HepG2 (cell line): ENCODE measurements around the gene FFAR1. TPM values are rescaled to one million over a fixed set of nuclear protein-coding genes. Genes with fewer than 3 reads are reported as not detected.

ENCODE experiments used
- HOXA3 ChIP-seq: sonication (generic); formaldehyde crosslinking; IDR thresholded peaks from 2 replicates; pipeline ENCODE4 v1.5.0; 2020; ENCODE audit warnings: missing genetic modification reagents
- MED8 ChIP-seq: sonication (generic); formaldehyde crosslinking; IDR thresholded peaks from 2 replicates; pipeline ENCODE4 v1.8.1; 2023; ENCODE audit warnings: mild to moderate bottlenecking, missing genetic modification reagents; ENCODE audit not compliant: insufficient replicate concordance
- MXD4 ChIP-seq: IDR thresholded peaks from 2 replicates; pipeline ENCODE4 v1.6.1; 2016; ENCODE audit warnings: mild to moderate bottlenecking, missing biosample characterization, missing genetic modification reagents
- RARA ChIP-seq: IDR thresholded peaks from 2 replicates; pipeline ENCODE4 v1.6.1; 2016; ENCODE audit warnings: missing genetic modification reagents, missing compliant biosample characterization
- SAP130 ChIP-seq: IDR thresholded peaks from 2 replicates; pipeline ENCODE4 v1.6.1; 2016; ENCODE audit warnings: low read depth
- SOX13 ChIP-seq, 3 experiments: fragments of 450-650 bp in 1 of 3; sonication (generic) in 1 of 3; formaldehyde crosslinking in 1 of 3; IDR thresholded peaks in 2 of 3; conservative IDR thresholded peaks in 1 of 3; 2 replicates each; pipeline versions ENCODE4 v1.5.0 to v1.6.1; 2016 to 2020; ENCODE audit warnings: antibody characterized with exemption in 1 of 3, mild to moderate bottlenecking in 1 of 3, missing compliant biosample characterization in 1 of 3, missing genetic modification reagents in 1 of 3, moderate library complexity in 1 of 3
- SPEN ChIP-seq: sonication (generic); formaldehyde crosslinking; IDR thresholded peaks from 2 replicates; pipeline ENCODE4 v1.5.1; 2020; ENCODE audit warnings: low read depth, mild to moderate bottlenecking, missing genetic modification reagents
- polyA plus RNA-seq, 8 experiments: library from polyadenylated mRNA; depleted of rRNA in 3 of 8; stranded (reverse) in 7 of 8; unstranded in 1 of 8; fragments of >200 nt; fragmentation: Illumina TruSeq in 4 of 8; extraction: Trizol in 4 of 8; gene quantifications; 2 replicates each; pipeline versions ENCODE4 v1.2.1 to v1.2.3, GENCODE V29; 2011 to 2016; ENCODE audit warnings: low read depth in 4 of 8, missing spikeins in 1 of 8, mixed read lengths in 1 of 8; ENCODE audit not compliant: insufficient read depth in 1 of 8
- total RNA-seq, 5 experiments: library from RNA; depleted of rRNA; stranded (reverse); fragments of >200 nt; fragmentation: Illumina TruSeq; extraction: Trizol; gene quantifications; 2 replicates each; pipeline ENCODE4 v1.2.3, GENCODE V29; 2016; ENCODE audit warnings: low read depth in 1 of 5
- TF ChIP-seq, protein P1 (sequence below): sonication (generic); formaldehyde crosslinking; IDR thresholded peaks from 2 replicates; pipeline ENCODE4 v1.4.0; 2020; ENCODE audit warnings: mild to moderate bottlenecking, missing genetic modification reagents, borderline replicate concordance
- TF ChIP-seq, protein P2 (sequence below): sonication (generic); formaldehyde crosslinking; IDR thresholded peaks from 2 replicates; pipeline ENCODE4 v1.5.1; 2020; ENCODE audit warnings: missing genetic modification reagents, mild to moderate bottlenecking, borderline replicate concordance
- TF ChIP-seq, protein P3 (sequence below): sonication (generic); formaldehyde crosslinking; conservative IDR thresholded peaks from 2 replicates; pipeline ENCODE4 v1.4.0; 2020; ENCODE audit warnings: mild to moderate bottlenecking, missing genetic modification reagents, moderate library complexity
- TF ChIP-seq, protein P4 (sequence below): IDR thresholded peaks from 2 replicates; pipeline ENCODE4 v1.6.1; 2016
- TF ChIP-seq, protein P5 (sequence below): sonication (generic); formaldehyde crosslinking; IDR thresholded peaks from 2 replicates; pipeline ENCODE4 v1.4.0; 2020; ENCODE audit warnings: missing genetic modification reagents
- TF ChIP-seq, protein P6 (sequence below): IDR thresholded peaks from 2 replicates; pipeline ENCODE4 v1.6.1; 2016

FFAR1 gene
- total and polyA plus RNA-seq, 2 of the 13 experiments (the other 11 are each of a cell fraction or from before 2014, with no cell fraction given): not detected

DNA sequence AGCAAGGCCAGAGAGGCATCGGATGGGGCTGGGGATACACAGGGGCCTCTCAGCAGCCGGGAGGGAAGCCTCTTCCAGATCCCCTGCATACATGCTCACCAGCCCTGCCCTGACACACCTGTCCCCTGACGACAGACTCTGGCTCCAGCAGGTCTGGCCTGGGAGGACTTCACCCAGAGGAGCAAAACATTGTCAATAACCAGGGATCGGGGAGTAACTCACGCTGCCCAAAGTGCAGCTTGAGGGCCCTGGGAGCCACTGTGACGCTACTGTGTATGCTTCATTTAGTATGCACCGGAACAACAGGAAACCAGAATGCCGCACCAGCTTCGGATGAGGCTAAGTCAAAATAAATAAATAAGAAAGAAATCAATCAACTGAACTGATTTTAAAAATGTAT, 31.1 kb upstream of the FFAR1 start (continued):
- TF ChIP-seq, protein P1, sequence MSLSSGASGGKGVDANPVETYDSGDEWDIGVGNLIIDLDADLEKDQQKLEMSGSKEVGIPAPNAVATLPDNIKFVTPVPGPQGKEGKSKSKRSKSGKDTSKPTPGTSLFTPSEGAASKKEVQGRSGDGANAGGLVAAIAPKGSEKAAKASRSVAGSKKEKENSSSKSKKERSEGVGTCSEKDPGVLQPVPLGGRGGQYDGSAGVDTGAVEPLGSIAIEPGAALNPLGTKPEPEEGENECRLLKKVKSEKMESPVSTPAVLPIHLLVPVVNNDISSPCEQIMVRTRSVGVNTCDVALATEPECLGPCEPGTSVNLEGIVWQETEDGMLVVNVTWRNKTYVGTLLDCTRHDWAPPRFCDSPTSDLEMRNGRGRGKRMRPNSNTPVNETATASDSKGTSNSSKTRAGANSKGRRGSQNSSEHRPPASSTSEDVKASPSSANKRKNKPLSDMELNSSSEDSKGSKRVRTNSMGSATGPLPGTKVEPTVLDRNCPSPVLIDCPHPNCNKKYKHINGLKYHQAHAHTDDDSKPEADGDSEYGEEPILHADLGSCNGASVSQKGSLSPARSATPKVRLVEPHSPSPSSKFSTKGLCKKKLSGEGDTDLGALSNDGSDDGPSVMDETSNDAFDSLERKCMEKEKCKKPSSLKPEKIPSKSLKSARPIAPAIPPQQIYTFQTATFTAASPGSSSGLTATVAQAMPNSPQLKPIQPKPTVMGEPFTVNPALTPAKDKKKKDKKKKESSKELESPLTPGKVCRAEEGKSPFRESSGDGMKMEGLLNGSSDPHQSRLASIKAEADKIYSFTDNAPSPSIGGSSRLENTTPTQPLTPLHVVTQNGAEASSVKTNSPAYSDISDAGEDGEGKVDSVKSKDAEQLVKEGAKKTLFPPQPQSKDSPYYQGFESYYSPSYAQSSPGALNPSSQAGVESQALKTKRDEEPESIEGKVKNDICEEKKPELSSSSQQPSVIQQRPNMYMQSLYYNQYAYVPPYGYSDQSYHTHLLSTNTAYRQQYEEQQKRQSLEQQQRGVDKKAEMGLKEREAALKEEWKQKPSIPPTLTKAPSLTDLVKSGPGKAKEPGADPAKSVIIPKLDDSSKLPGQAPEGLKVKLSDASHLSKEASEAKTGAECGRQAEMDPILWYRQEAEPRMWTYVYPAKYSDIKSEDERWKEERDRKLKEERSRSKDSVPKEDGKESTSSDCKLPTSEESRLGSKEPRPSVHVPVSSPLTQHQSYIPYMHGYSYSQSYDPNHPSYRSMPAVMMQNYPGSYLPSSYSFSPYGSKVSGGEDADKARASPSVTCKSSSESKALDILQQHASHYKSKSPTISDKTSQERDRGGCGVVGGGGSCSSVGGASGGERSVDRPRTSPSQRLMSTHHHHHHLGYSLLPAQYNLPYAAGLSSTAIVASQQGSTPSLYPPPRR: peak; percentile 36; the same call in 1 of the 2 replicates
- TF ChIP-seq HOXA3 (CRISPR knock-in tag) (peak; percentile 49; the same call in 1 of the 2 replicates), SPEN (peak; percentile 25; the same call in 1 of the 2 replicates), MED8 (CRISPR knock-in tag) (peak; percentile 24), SOX13 (IDR thresholded peaks at IDR 0.05) (no peak), SOX13 (CRISPR knock-in tag; conservative IDR thresholded peaks at IDR 0.05 in 1 of 2, IDR thresholded peaks at IDR 0.05 in 1 of 2) (peak in 1 of 2 experiments; percentile 33; a peak in 1 of 4 replicates), MXD4 (CRISPR knock-in tag) (no peak), SAP130 (CRISPR knock-in tag) (peak; percentile 50), RARA (CRISPR knock-in tag) (peak; percentile 44; the same call in 1 of the 2 replicates)
- TF ChIP-seq, protein P2, sequence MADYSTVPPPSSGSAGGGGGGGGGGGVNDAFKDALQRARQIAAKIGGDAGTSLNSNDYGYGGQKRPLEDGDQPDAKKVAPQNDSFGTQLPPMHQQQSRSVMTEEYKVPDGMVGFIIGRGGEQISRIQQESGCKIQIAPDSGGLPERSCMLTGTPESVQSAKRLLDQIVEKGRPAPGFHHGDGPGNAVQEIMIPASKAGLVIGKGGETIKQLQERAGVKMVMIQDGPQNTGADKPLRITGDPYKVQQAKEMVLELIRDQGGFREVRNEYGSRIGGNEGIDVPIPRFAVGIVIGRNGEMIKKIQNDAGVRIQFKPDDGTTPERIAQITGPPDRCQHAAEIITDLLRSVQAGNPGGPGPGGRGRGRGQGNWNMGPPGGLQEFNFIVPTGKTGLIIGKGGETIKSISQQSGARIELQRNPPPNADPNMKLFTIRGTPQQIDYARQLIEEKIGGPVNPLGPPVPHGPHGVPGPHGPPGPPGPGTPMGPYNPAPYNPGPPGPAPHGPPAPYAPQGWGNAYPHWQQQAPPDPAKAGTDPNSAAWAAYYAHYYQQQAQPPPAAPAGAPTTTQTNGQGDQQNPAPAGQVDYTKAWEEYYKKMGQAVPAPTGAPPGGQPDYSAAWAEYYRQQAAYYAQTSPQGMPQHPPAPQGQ (CRISPR knock-in tag): no peak
- TF ChIP-seq, protein P3, sequence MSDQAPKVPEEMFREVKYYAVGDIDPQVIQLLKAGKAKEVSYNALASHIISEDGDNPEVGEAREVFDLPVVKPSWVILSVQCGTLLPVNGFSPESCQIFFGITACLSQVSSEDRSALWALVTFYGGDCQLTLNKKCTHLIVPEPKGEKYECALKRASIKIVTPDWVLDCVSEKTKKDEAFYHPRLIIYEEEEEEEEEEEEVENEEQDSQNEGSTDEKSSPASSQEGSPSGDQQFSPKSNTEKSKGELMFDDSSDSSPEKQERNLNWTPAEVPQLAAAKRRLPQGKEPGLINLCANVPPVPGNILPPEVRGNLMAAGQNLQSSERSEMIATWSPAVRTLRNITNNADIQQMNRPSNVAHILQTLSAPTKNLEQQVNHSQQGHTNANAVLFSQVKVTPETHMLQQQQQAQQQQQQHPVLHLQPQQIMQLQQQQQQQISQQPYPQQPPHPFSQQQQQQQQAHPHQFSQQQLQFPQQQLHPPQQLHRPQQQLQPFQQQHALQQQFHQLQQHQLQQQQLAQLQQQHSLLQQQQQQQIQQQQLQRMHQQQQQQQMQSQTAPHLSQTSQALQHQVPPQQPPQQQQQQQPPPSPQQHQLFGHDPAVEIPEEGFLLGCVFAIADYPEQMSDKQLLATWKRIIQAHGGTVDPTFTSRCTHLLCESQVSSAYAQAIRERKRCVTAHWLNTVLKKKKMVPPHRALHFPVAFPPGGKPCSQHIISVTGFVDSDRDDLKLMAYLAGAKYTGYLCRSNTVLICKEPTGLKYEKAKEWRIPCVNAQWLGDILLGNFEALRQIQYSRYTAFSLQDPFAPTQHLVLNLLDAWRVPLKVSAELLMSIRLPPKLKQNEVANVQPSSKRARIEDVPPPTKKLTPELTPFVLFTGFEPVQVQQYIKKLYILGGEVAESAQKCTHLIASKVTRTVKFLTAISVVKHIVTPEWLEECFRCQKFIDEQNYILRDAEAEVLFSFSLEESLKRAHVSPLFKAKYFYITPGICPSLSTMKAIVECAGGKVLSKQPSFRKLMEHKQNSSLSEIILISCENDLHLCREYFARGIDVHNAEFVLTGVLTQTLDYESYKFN (CRISPR knock-in tag): peak; percentile 79
- TF ChIP-seq, protein P4, sequence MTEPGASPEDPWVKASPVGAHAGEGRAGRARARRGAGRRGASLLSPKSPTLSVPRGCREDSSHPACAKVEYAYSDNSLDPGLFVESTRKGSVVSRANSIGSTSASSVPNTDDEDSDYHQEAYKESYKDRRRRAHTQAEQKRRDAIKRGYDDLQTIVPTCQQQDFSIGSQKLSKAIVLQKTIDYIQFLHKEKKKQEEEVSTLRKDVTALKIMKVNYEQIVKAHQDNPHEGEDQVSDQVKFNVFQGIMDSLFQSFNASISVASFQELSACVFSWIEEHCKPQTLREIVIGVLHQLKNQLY (CRISPR knock-in tag): 0 out of 2 replicates have a peak, but pooled peaks have one; percentile 18
- TF ChIP-seq, protein P5, sequence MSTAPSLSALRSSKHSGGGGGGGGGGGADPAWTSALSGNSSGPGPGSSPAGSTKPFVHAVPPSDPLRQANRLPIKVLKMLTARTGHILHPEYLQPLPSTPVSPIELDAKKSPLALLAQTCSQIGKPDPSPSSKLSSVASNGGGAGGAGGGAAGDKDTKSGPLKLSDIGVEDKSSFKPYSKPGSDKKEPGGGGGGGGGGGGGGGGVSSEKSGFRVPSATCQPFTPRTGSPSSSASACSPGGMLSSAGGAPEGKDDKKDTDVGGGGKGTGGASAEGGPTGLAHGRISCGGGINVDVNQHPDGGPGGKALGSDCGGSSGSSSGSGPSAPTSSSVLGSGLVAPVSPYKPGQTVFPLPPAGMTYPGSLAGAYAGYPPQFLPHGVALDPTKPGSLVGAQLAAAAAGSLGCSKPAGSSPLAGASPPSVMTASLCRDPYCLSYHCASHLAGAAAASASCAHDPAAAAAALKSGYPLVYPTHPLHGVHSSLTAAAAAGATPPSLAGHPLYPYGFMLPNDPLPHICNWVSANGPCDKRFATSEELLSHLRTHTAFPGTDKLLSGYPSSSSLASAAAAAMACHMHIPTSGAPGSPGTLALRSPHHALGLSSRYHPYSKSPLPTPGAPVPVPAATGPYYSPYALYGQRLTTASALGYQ (CRISPR knock-in tag): 0 out of 2 replicates have a peak, but pooled peaks have one; percentile 43
- TF ChIP-seq, protein P6, sequence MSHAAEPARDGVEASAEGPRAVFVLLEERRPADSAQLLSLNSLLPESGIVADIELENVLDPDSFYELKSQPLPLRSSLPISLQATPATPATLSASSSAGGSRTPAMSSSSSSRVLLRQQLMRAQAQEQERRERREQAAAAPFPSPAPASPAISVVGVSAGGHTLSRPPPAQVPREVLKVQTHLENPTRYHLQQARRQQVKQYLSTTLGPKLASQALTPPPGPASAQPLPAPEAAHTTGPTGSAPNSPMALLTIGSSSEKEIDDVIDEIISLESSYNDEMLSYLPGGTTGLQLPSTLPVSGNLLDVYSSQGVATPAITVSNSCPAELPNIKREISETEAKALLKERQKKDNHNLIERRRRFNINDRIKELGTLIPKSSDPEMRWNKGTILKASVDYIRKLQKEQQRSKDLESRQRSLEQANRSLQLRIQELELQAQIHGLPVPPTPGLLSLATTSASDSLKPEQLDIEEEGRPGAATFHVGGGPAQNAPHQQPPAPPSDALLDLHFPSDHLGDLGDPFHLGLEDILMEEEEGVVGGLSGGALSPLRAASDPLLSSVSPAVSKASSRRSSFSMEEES: peak; percentile 37; the same call in 1 of the 2 replicates
